Myometrial cell (primary cell): ENCODE measurements around the gene KCNA10. TPM values are rescaled to one million over a fixed set of nuclear protein-coding genes. Genes with fewer than 3 reads are reported as not detected.

Source experiments
- total RNA-seq: library from RNA; depleted of rRNA; stranded (reverse); fragments of >200 nt; gene quantifications from 2 replicates; pipeline ENCODE4 v1.2.3, GENCODE V29; 2015

Gene KCNA10
- not detected in 2 replicates for total RNA-seq

GRCh38 chr1:110519125-110519810 is at the start of gene KCNA10:
KCNA10 (minus strand) TSS chr1:110519175; CDS start chr1:110518787, 388 bp downstream.

Other genes with a start within 250 kb of the KCNA10 start
- 9.5 and 17.9 TPM in 2 replicates for gene RBM15, start 179.8 kb downstream of the KCNA10 start, total RNA-seq
- 37.5 and 44.3 TPM in 2 replicates for gene SLC16A4, start 128.1 kb downstream of the KCNA10 start, total RNA-seq
- 152 and 155 TPM in 2 replicates for gene LAMTOR5, start 111.5 kb downstream of the KCNA10 start, total RNA-seq
- gene PROK1, start 68.0 kb downstream of the KCNA10 start, total RNA-seq: not detected in 2 replicates
- not detected in 2 replicates for gene KCNA2, start 87.2 kb upstream of the KCNA10 start, total RNA-seq
- gene KCNA3, start 155.8 kb upstream of the KCNA10 start, total RNA-seq: under 0.01 TPM in 1 of 2 replicates, not detected in the other